HepG2 (cell line): ENCODE data around the gene JMJD6. TPM values are rescaled to one million over a fixed set of nuclear protein-coding genes. Genes with fewer than 3 reads are reported as not detected.
A peak's percentile ranks its signal among the peaks of the same experiment; 100 is the strongest.

Source experiments
- DNMT3B ChIP-seq: conservative IDR thresholded peaks from 2 replicates; pipeline ENCODE4 v1.6.1; 2016; ENCODE audit warnings: missing biosample characterization, control low read depth
- GATAD2A ChIP-seq: IDR thresholded peaks from 2 replicates; pipeline ENCODE4 v1.6.1; 2016
- GFI1 ChIP-seq: sonication (generic); formaldehyde crosslinking; IDR thresholded peaks from 2 replicates; pipeline ENCODE4 v1.5.0; 2020; ENCODE audit warnings: missing genetic modification reagents, mild to moderate bottlenecking, borderline replicate concordance
- ISX ChIP-seq: sonication (generic); formaldehyde crosslinking; conservative IDR thresholded peaks from 2 replicates; pipeline ENCODE4 v1.5.0; 2020; ENCODE audit warnings: missing genetic modification reagents
- JUND ChIP-seq: sonication (generic); formaldehyde crosslinking; IDR thresholded peaks from 2 replicates; pipeline ENCODE4 v1.8.0; 2022; ENCODE audit warnings: mild to moderate bottlenecking, missing genetic modification reagents
- KAT7 ChIP-seq: IDR thresholded peaks from 2 replicates; pipeline ENCODE4 v1.6.1; 2018; ENCODE audit warnings: borderline replicate concordance, missing compliant biosample characterization
- NFRKB ChIP-seq: fragments of 450-650 bp; IDR thresholded peaks from 2 replicates; pipeline ENCODE4 v1.6.1; 2017
- RBAK ChIP-seq: sonication (generic); formaldehyde crosslinking; IDR thresholded peaks from 2 replicates; pipeline ENCODE4 v1.5.1; 2020; ENCODE audit warnings: mild to moderate bottlenecking, missing genetic modification reagents
- RBFOX2 ChIP-seq: fragments of 200-400 bp; formaldehyde crosslinking; IDR thresholded peaks from 2 replicates; pipeline ENCODE4 v1.6.1; 2017; ENCODE audit warnings: low read depth, mild to moderate bottlenecking, low read length
- RBM39 ChIP-seq: fragments of 200-400 bp; formaldehyde crosslinking; IDR thresholded peaks from one replicate; pipeline ENCODE4 v1.6.1; 2018; ENCODE audit warnings: antibody characterized with exemption, mild to moderate bottlenecking, low read depth, low read length; ENCODE audit not compliant: poor library complexity, severe bottlenecking
- SMC3 ChIP-seq: IDR thresholded peaks from 2 replicates; pipeline ENCODE4 v1.6.1; 2011; ENCODE audit warnings: low read length, improper control_type of control experiment
- TOE1 ChIP-seq: sonication (generic); formaldehyde crosslinking; IDR thresholded peaks from 2 replicates; pipeline ENCODE4 v1.4.0; 2020; ENCODE audit warnings: mild to moderate bottlenecking, missing genetic modification reagents
- TSC22D2 ChIP-seq: sonication (generic); formaldehyde crosslinking; IDR thresholded peaks from 2 replicates; pipeline ENCODE4 v1.5.1; 2020; ENCODE audit warnings: missing genetic modification reagents, mild to moderate bottlenecking, borderline replicate concordance
- ZNF790 ChIP-seq: sonication (generic); formaldehyde crosslinking; IDR thresholded peaks from 2 replicates; pipeline ENCODE4 v1.8.0; 2022; ENCODE audit warnings: missing genetic modification reagents, mild to moderate bottlenecking, borderline replicate concordance
- polyA plus RNA-seq, 8 experiments: library from polyadenylated mRNA; depleted of rRNA in 3 of 8; stranded (reverse) in 7 of 8; unstranded in 1 of 8; fragments of >200 nt; fragmentation: Illumina TruSeq in 4 of 8; extraction: Trizol in 4 of 8; gene quantifications; 2 replicates each; pipeline versions ENCODE4 v1.2.1 to v1.2.3, GENCODE V29; 2011 to 2016; ENCODE audit warnings: low read depth in 4 of 8, missing spikeins in 1 of 8, mixed read lengths in 1 of 8; ENCODE audit not compliant: insufficient read depth in 1 of 8
- total RNA-seq, 5 experiments: library from RNA; depleted of rRNA; stranded (reverse); fragments of >200 nt; fragmentation: Illumina TruSeq; extraction: Trizol; gene quantifications; 2 replicates each; pipeline ENCODE4 v1.2.3, GENCODE V29; 2016; ENCODE audit warnings: low read depth in 1 of 5
- TF ChIP-seq, protein P1 (sequence below): IDR thresholded peaks from 2 replicates; pipeline ENCODE4 v1.6.1; 2016; ENCODE audit warnings: low read depth, borderline replicate concordance
- TF ChIP-seq, protein P2 (sequence below): sonication (generic); formaldehyde crosslinking; IDR thresholded peaks from 2 replicates; pipeline ENCODE4 v1.4.0; 2020; ENCODE audit warnings: missing genetic modification reagents, borderline replicate concordance
- TF ChIP-seq, protein P3 (sequence below): sonication (generic); formaldehyde crosslinking; IDR thresholded peaks from 2 replicates; pipeline ENCODE4 v1.4.0; 2020; ENCODE audit warnings: missing genetic modification reagents, mild to moderate bottlenecking, borderline replicate concordance
- TF ChIP-seq, protein P4 (sequence below): sonication (generic); formaldehyde crosslinking; IDR thresholded peaks from 2 replicates; pipeline ENCODE4 v1.4.0; 2020; ENCODE audit warnings: missing genetic modification reagents, borderline replicate concordance
- TF ChIP-seq, protein P5 (sequence below): sonication (generic); formaldehyde crosslinking; IDR thresholded peaks from 2 replicates; pipeline ENCODE4 v1.5.1; 2020; ENCODE audit warnings: mild to moderate bottlenecking, moderate library complexity, missing genetic modification reagents

Gene JMJD6
- total and polyA plus RNA-seq, 2 of the 13 experiments (the other 11 are each of a cell fraction or from before 2014, with no cell fraction given), result 33.6 to 41.0 TPM

DNA sequence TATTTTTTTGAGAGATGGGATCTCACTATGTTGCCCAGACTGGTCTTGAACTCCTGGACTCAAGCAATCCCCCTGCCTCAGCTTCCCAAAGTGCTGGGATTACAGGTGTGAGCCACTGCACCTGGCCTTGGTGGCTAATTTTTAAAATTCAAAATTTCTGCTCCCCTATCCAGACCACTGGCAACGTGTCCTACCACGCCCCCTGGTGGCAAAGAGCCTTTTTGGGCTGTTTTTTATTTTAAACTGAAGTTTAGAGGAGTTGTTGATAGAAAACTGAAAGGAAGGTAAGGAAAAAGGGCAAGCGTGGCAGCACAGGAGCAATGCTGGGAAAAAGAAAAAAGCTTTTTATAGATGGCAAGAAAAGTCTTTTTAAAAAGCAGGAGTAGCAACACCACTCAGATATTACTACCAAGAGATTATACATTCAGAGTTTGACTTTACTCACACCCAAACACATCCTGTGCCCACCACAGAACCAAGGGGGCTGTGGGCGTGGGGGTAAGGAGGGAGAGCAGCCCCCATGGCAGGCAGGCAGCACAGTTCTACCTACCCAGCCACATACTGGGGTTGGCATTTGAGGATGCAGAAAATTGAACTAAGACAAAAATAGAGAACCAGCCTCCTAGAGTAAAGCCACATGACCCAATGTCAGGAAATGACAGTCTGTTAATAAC is 11.4 kb downstream of the JMJD6 start (continued):
- TF ChIP-seq, protein P1, sequence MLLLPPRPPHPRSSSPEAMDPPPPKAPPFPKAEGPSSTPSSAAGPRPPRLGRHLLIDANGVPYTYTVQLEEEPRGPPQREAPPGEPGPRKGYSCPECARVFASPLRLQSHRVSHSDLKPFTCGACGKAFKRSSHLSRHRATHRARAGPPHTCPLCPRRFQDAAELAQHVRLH (CRISPR knock-in tag), result no peak
- TF ChIP-seq, protein P2, sequence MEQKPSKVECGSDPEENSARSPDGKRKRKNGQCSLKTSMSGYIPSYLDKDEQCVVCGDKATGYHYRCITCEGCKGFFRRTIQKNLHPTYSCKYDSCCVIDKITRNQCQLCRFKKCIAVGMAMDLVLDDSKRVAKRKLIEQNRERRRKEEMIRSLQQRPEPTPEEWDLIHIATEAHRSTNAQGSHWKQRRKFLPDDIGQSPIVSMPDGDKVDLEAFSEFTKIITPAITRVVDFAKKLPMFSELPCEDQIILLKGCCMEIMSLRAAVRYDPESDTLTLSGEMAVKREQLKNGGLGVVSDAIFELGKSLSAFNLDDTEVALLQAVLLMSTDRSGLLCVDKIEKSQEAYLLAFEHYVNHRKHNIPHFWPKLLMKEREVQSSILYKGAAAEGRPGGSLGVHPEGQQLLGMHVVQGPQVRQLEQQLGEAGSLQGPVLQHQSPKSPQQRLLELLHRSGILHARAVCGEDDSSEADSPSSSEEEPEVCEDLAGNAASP (CRISPR knock-in tag), result no peak
- TF ChIP-seq RBFOX2, result no peak
- TF ChIP-seq GATAD2A (CRISPR knock-in tag), result peak; percentile 47; the same call in 1 of the 2 replicates
- no peak for TF ChIP-seq DNMT3B
- no peak for TF ChIP-seq JUND (CRISPR knock-in tag)
- TF ChIP-seq, protein P3, sequence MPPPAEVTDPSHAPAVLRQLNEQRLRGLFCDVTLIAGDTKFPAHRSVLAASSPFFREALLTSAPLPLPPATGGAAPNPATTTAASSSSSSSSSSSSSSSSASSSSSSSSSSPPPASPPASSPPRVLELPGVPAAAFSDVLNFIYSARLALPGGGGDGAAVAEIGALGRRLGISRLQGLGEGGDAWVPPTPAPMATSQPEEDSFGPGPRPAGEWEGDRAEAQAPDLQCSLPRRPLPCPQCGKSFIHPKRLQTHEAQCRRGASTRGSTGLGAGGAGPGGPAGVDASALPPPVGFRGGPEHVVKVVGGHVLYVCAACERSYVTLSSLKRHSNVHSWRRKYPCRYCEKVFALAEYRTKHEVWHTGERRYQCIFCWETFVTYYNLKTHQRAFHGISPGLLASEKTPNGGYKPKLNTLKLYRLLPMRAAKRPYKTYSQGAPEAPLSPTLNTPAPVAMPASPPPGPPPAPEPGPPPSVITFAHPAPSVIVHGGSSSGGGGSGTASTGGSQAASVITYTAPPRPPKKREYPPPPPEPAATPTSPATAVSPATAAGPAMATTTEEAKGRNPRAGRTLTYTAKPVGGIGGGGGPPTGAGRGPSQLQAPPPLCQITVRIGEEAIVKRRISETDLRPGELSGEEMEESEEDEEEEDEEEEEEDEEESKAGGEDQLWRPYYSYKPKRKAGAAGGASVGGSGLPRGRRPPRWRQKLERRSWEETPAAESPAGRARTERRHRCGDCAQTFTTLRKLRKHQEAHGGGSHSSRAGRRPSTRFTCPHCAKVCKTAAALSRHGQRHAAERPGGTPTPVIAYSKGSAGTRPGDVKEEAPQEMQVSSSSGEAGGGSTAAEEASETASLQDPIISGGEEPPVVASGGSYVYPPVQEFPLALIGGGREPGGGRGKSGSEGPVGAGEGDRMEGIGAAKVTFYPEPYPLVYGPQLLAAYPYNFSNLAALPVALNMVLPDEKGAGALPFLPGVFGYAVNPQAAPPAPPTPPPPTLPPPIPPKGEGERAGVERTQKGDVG (CRISPR knock-in tag), result no peak
- TF ChIP-seq, protein P4, sequence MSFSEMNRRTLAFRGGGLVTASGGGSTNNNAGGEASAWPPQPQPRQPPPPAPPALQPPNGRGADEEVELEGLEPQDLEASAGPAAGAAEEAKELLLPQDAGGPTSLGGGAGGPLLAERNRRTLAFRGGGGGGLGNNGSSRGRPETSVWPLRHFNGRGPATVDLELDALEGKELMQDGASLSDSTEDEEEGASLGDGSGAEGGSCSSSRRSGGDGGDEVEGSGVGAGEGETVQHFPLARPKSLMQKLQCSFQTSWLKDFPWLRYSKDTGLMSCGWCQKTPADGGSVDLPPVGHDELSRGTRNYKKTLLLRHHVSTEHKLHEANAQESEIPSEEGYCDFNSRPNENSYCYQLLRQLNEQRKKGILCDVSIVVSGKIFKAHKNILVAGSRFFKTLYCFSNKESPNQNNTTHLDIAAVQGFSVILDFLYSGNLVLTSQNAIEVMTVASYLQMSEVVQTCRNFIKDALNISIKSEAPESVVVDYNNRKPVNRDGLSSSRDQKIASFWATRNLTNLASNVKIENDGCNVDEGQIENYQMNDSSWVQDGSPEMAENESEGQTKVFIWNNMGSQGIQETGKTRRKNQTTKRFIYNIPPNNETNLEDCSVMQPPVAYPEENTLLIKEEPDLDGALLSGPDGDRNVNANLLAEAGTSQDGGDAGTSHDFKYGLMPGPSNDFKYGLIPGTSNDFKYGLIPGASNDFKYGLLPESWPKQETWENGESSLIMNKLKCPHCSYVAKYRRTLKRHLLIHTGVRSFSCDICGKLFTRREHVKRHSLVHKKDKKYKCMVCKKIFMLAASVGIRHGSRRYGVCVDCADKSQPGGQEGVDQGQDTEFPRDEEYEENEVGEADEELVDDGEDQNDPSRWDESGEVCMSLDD (CRISPR knock-in tag), result peak; percentile 39; the same call in 1 of the 2 replicates
- no peak for TF ChIP-seq RBAK (CRISPR knock-in tag)
- 0 out of 2 replicates have a peak, but pooled peaks have one; percentile 20 for TF ChIP-seq KAT7 (CRISPR knock-in tag)
- TF ChIP-seq GFI1 (CRISPR knock-in tag), result 0 out of 2 replicates have a peak, but pooled peaks have one; percentile 29
- TF ChIP-seq TSC22D2 (CRISPR knock-in tag), result no peak
- TF ChIP-seq TOE1, result no peak
- no peak for TF ChIP-seq RBM39
- TF ChIP-seq NFRKB, result no peak
- TF ChIP-seq, protein P5, sequence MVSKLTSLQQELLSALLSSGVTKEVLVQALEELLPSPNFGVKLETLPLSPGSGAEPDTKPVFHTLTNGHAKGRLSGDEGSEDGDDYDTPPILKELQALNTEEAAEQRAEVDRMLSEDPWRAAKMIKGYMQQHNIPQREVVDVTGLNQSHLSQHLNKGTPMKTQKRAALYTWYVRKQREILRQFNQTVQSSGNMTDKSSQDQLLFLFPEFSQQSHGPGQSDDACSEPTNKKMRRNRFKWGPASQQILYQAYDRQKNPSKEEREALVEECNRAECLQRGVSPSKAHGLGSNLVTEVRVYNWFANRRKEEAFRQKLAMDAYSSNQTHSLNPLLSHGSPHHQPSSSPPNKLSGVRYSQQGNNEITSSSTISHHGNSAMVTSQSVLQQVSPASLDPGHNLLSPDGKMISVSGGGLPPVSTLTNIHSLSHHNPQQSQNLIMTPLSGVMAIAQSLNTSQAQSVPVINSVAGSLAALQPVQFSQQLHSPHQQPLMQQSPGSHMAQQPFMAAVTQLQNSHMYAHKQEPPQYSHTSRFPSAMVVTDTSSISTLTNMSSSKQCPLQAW (CRISPR knock-in tag), result 0 out of 2 replicates have a peak, but pooled peaks have one; percentile 23
- no peak for TF ChIP-seq ZNF790 (CRISPR knock-in tag)
- TF ChIP-seq SMC3, result peak; percentile 69
- no peak for TF ChIP-seq ISX (CRISPR knock-in tag)
